Tibial nerve (tissue), 4 donors: ENCODE results near the gene USP32. TPM values are rescaled to one million over a fixed set of nuclear protein-coding genes. Genes with fewer than 3 reads are reported as not detected.

Experiments
- DNase-seq, 2 donors: peaks; one replicate each; pipeline ENCODE4 v3.0.0-alpha.2; 2019; ENCODE audit warnings: low spot score in 2 of 2
- H3K27ac ChIP-seq, 4 donors: fragments of 200-600 bp; sonication (generic) in 3 of 4; one replicate each; pipeline ENCODE4 v1.5.1; 2017 to 2019; ENCODE audit warnings: mild to moderate bottlenecking in 1 of 4
- H3K27me3 ChIP-seq, 2 donors: fragments of 200-600 bp; sonication (generic) in 1 of 2; one replicate each; pipeline versions ENCODE4 v1.5.1 to v1.6.0; 2017 to 2019
- H3K36me3 ChIP-seq, 3 donors: fragments of 200-600 bp; sonication (generic); one replicate each; pipeline ENCODE4 v1.5.1; 2018 to 2019
- H3K4me1 ChIP-seq, 4 donors: fragments of 200-600 bp; sonication (generic) in 3 of 4; one replicate each; pipeline ENCODE4 v1.5.1; 2017 to 2019
- H3K4me3 ChIP-seq, 4 donors: fragments of 200-600 bp; sonication (generic) in 3 of 4; one replicate each; pipeline ENCODE4 v1.5.1; 2017 to 2019; ENCODE audit warnings: mild to moderate bottlenecking in 1 of 4, moderate library complexity in 1 of 4
- H3K9me3 ChIP-seq, 4 donors: fragments of 200-600 bp; sonication (generic) in 3 of 4; one replicate each; pipeline ENCODE4 v1.5.1; 2017 to 2019
- CTCF ChIP-seq, 5 experiments: fragments of 200-600 bp in 3 of 5; fragments of 450-650 bp in 2 of 5; sonication (generic) in 3 of 5; IDR thresholded peaks; one replicate each; pipeline ENCODE4 v1.5.1; 2016 to 2019; ENCODE audit warnings: antibody characterized with exemption in 5 of 5, mild to moderate bottlenecking in 3 of 5, moderate library complexity in 2 of 5
- EP300 ChIP-seq, 2 donors: sonication (generic); formaldehyde crosslinking; IDR thresholded peaks; one replicate each; pipeline ENCODE4 v1.6.1; 2017; ENCODE audit warnings: antibody characterized with exemption in 2 of 2, mild to moderate bottlenecking in 1 of 2
- POLR2A ChIP-seq, 2 donors: fragments of 450-650 bp; IDR thresholded peaks; one replicate each; pipeline ENCODE4 v1.6.1; 2017; ENCODE audit warnings: antibody characterized with exemption in 2 of 2, mild to moderate bottlenecking in 2 of 2, moderate library complexity in 2 of 2
- WGBS, 2 donors: methylation state at CpG; one replicate each; pipeline ENCODE4 v1.1.5; 2018; 5-methylcytosine and 5-hydroxymethylcytosine counted together
- total RNA-seq, 4 donors: library from RNA; depleted of rRNA; stranded (reverse); fragments of >200 nt; gene quantifications; one replicate each; pipeline ENCODE4 v1.1.0, GENCODE V29; 2016

The USP32 gene
- total RNA-seq, 4 donors from 2014 or later: 49.6 to 64.7 (median 56.5) TPM

GRCh38 chr17:60160829-60161501 lies 231.0 kb downstream of the USP32 start:
- TF ChIP-seq POLR2A (IDR thresholded peaks at IDR 0.05): no peak
- TF ChIP-seq CTCF (IDR thresholded peaks at IDR 0.05): no peak
- no peak for TF ChIP-seq EP300 (IDR thresholded peaks at IDR 0.05)
- no peak overlapping the region for H3K27ac ChIP-seq
- H3K4me3 ChIP-seq: no peak overlapping the region
- H3K27me3 ChIP-seq: peaks cover 0 to 58% of the 10 kb centered on the region in 2 donors
- H3K9me3 ChIP-seq: no peaks in the 10 kb centered on the region
- no peak for DNase-seq
- no peaks in the 10 kb centered on the region for H3K36me3 ChIP-seq
- 57 to 59% methylated on average over 10 of the region's 10 CpGs for WGBS, 2 donors
- H3K4me1 ChIP-seq: peaks cover 0 to 11% (median 0%) of the 10 kb centered on the region in 4 donors

- peaks cover 0 to 57% of the 10 kb centered on the region in 2 donors for H3K27me3 ChIP-seq
- H3K4me1 ChIP-seq: peaks cover 0 to 19% (median 0%) of the 10 kb centered on the region in 4 donors
- H3K4me3 ChIP-seq: no peak overlapping the region
- H3K9me3 ChIP-seq: no peaks in the 10 kb centered on the region
- no peak overlapping the region for H3K27ac ChIP-seq
- DNase-seq: no peak
- TF ChIP-seq EP300 (IDR thresholded peaks at IDR 0.05): no peak
- 80 to 82% methylated on average over 6 of the region's 6 CpGs for WGBS, 2 donors
- no peaks in the 10 kb centered on the region for H3K36me3 ChIP-seq
Observed at GRCh38 chr17:60159479-60159866, 232.5 kb downstream of the USP32 start.

GRCh38 chr17:60158751-60159478 lies 233.0 kb downstream of the USP32 start:
- Histone ChIP-seq H3K27ac (no peak overlapping the region), H3K9me3 (no peaks in the 10 kb centered on the region), H3K27me3 (peaks cover 0 to 58% of the 10 kb centered on the region in 2 donors), H3K36me3 (no peaks in the 10 kb centered on the region), H3K4me1 (peaks cover 0 to 24% (median 0%) of the 10 kb centered on the region in 4 donors), H3K4me3 (no peak overlapping the region)
- no peak for DNase-seq
- no peak for TF ChIP-seq POLR2A (IDR thresholded peaks at IDR 0.05)
- TF ChIP-seq EP300 (IDR thresholded peaks at IDR 0.05): no peak
- TF ChIP-seq CTCF (IDR thresholded peaks at IDR 0.05): no peak
- WGBS, 2 donors: 44 to 45% methylated on average over 10 to 19 of the region's 19 CpGs

GRCh38 chr17:60157487-60158040 lies 234.4 kb downstream of the USP32 start:
- H3K27me3 ChIP-seq: peaks cover 0 to 71% of the 10 kb centered on the region in 2 donors
- no peak for DNase-seq
- WGBS, 2 donors: 70 to 80% methylated on average over 14 to 18 of the region's 18 CpGs
- peaks cover 0 to 30% (median 0%) of the 10 kb centered on the region in 4 donors for H3K4me1 ChIP-seq
- H3K27ac ChIP-seq: no peak overlapping the region
- TF ChIP-seq POLR2A (IDR thresholded peaks at IDR 0.05) (no peak), CTCF (IDR thresholded peaks at IDR 0.05) (no peak), EP300 (IDR thresholded peaks at IDR 0.05) (no peak)
- no peaks in the 10 kb centered on the region for H3K36me3 ChIP-seq
- no peaks in the 10 kb centered on the region for H3K9me3 ChIP-seq
- H3K4me3 ChIP-seq: no peak overlapping the region

- TF ChIP-seq EP300 (IDR thresholded peaks at IDR 0.05): no peak
- TF ChIP-seq CTCF (IDR thresholded peaks at IDR 0.05): no peak
- Histone ChIP-seq H3K9me3 (no peaks in the 10 kb centered on the region), H3K4me1 (peaks cover 0 to 25% (median 0%) of the 10 kb centered on the region in 4 donors), H3K36me3 (no peaks in the 10 kb centered on the region), H3K27ac (no peak overlapping the region), H3K4me3 (no peak overlapping the region), H3K27me3 (peaks cover 0 to 74% of the 10 kb centered on the region in 2 donors)
- 84 to 89% methylated on average over 8 of the region's 8 CpGs for WGBS, 2 donors
- no peak for DNase-seq
Observed at GRCh38 chr17:60156746-60157145, 235.2 kb downstream of the USP32 start.
